HG02981 (cell line): ENCODE results near the gene NFYA.

Experiments
- ATAC-seq: cut with Tn5 transposase; IDR thresholded peaks from one replicate; pipeline ENCODE4 v1.9.1; 2021; ENCODE audit warnings: mild to moderate bottlenecking, moderate library complexity; ENCODE audit not compliant: unreplicated experiment

Gene NFYA

GRCh38 chr6:41072836-41073202 lies at the start of gene NFYA:
NFYA (plus strand) TSS chr6:41072974; CDS start chr6:41079090, 6,116 bp downstream.
- ATAC-seq = peak; percentile 69

- ATAC-seq = no peak
Measured at GRCh38 chr6:41023114-41023513, 49.7 kb upstream of the NFYA start.

DNA sequence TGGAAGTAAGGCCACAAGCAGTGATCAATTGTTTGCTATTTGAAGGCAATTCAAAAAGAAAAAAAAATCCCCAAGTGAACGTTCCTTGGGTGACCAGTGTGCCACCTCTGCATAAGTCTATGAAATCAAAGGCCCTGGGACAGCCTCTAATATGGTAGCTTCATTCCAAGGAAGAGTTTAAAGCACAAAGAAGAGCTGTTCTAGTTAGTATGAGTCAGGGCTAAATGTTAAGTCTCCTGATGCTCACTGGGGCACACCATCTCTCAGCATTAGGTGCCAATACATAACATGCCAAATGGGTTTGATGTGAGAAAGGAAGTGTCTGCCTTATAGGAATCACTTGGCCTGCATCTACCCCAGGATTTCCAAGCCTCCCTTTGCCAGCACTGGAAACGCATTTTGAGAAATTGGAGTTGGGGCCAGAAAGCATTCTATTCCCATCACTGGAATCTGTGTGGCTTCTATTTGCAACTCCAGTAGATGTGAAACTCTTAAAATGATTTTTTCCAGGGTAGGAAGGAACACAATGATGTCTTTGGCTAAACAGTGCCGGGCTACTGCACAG lies 46.7 kb upstream of the NFYA start:
- no peak for ATAC-seq

DNA sequence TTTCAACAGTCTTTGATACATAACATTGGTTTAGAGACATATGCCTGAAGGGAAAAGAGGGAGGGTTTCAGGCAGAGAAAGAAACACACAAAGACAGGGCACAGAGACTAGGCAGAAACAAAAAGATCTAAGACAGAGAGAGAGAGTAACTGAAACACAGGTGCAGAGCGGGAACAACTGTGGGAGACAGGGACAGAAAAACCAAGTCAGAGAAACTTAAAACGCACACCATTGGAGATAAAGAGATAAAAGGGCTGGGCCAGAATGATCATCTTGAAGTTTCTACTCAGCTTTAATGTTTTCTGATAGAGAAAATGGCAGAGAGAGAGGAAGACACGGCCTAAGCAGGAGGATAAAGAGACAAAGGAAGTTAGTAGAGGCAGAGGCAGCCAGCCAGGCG lies 45.5 kb upstream of the NFYA start:
- ATAC-seq = no peak

GRCh38 chr6:41027799-41028560 lies 44.8 kb upstream of the NFYA start:
- ATAC-seq = peak; percentile 86

GRCh38 chr6:41028561-41029412 lies 44.0 kb upstream of the NFYA start:
- peak; percentile 35 for ATAC-seq

- no peak for ATAC-seq
Measured at GRCh38 chr6:41032830-41033229, 39.9 kb upstream of the NFYA start.

- ATAC-seq = no peak
Measured at GRCh38 chr6:41033776-41034175, 39.0 kb upstream of the NFYA start.

- no peak for ATAC-seq
Measured at GRCh38 chr6:41036186-41036585, 36.6 kb upstream of the NFYA start.

- ATAC-seq = no peak
Measured at GRCh38 chr6:41036601-41037000, 36.2 kb upstream of the NFYA start.

DNA sequence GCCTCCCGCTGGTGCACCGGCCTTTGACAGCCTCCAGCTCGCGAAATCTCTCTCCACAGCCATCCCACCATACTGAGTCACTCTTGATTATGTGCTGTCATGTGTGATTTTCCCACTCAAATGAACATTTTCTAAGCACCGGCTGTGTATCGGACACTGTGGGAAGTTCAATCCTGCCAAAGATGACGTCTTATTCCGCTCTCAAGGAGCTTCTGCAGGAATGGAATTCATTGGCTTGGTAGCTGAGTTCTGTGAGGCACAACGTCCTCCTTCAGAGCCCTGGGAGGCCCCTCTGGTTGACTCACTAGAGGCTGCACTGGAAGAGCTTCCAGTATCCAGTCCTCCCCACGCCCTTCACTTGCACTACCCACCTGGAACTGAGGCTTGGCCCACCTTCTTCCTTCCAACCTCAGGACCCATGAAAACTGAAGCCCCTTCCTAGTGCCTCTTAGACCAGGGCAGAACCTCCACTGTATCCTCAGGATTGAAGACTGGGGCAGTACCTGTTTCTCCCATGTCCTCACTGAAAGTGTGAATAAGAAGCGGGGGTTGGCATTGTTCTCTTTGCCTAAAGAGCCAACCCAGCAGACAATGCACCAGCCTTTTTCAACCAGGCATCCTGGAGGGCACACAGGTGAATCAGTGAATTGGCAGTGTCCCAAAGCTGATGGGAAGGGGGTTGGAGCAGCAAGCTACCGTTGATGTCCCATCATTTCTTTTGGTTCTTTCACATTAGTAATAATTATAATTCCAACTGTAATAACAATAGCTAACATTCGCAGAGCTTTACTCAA lies 35.5 kb upstream of the NFYA start:
- ATAC-seq = no peak

GRCh38 chr6:41038205-41038604 lies 34.6 kb upstream of the NFYA start:
- no peak for ATAC-seq

- ATAC-seq = no peak
Measured at GRCh38 chr6:41039060-41039998, 33.4 kb upstream of the NFYA start, which contains the start of gene UNC5CL. UNC5CL (minus strand) TSS chr6:41039221; CDS start chr6:41035074, 4,147 bp downstream.

DNA sequence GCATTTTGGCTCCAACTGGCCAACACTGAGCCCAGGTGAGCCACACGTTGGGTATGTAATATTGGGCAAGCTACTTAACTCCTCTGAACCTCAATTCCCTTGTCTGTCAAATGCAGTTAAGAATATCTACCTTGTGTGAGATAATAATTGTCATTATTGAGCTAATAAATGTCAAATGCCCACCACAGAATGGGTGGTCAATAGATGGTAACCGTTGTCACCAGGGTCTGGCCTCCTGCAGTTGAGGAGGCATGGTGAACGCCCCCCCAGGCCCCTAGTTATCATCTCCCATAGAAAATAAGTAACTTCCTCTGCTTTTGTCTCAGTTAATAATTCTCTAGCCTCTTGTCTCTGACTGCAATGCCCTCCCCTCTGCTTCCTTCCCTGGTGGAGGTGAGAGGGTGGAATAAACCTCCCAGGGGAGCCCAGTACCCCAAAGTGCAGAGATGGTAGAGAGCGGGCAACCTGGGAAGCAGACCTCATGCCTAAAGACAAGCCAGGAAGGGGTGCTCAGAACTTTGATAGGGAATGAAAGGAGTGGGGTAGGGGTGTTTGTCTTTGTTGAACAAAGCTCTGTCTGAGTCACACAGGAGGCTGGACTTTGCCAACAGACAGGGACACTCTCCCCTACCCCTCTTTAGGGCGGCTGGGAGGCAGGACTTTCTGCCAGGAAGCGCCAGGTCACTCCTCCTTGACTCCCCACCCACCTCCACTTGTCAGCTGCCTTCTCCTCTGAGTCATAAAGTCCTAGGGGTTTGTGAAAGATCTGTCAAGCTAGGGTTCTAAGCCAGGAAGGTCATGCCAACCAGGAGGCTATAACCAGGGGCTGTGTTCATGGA lies 32.5 kb upstream of the NFYA start:
- ATAC-seq = no peak

DNA sequence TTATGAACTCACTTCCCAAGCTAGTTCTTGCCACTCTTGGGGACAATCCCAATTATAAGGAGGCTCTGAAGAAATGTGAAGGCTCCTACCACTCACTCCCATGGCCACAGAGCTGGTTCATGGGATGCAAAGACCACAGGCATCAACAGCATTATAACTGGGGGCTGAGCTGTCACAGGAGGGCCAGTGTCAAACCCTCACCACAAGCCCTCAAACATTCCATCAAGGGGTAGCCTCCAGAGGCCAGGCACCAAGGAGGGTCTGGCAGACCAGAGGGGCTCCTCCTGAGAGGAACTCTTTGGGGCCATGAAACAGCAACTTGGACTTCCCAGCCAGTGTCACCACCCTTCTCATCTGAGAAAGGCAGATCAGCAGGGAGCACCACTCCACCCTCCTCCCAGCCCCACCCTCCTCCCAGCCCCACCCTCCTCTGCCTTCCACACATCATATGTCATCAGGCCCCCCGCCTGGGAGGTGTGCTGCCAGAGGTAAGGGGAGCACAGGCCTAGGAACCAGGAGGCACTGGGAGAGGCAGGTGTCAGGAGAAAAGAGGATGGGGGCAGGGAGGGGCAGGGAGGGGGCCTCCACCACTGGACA lies 31.7 kb upstream of the NFYA start:
- no peak for ATAC-seq

DNA sequence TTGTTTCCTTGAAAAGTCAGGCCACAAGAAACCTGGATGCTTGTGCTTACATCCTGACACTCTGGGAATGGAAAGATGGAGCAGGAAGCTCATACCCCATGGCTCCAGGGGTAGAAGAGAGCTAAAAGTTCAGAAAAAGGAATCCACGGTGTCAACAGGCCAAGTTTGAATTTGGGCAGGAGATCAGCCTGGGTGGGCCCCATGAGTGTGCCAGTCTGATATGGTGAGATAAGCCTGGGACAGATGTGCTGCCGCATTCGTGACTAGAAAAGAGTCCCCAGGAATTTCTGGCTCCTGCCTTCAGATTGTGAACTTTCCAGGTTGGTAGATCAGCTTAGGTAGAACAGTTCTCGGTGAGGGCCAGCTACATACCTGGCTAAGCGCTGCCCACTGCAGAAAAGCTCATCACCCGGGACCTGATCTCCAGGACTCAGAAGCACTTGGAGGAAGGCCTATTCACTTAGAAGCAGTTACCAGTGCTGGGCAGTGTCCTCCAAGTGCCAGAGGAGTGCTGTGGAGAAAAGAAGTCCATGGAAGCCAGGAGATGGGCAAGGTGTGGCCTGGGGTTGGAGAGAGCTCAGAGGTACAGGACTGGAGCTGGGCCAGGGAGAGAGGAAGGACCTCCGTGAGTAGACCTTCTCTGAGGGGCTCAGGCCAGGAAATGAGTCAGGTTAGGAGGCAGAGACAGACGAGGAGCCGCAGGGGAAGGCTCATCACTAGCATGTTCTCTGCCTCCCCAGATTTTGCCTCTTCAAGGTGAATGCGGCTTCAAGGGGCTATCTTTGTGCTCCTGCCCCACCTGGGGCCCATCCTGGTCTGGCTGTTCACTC lies 30.3 kb upstream of the NFYA start, which contains the start of gene TSPO2:
Gene TSPO2 (plus strand): TSS at position 242 of the 830 bp plus-strand sequence. CDS start 519 bp downstream, at position 761.
- no peak for ATAC-seq

- ATAC-seq = no peak
Measured at GRCh38 chr6:41043151-41043550, 29.6 kb upstream of the NFYA start.

GRCh38 chr6:41045664-41046063 lies 27.1 kb upstream of the NFYA start:
- ATAC-seq = no peak
